HG03571 (cell line): ENCODE measurements around the gene DLG4.
"Not testable (repeated sequence)": the region's sequence is repeated elsewhere in the genome, so short reads cannot be mapped to it uniquely, and the experiment has no call there.

Source experiments
- ATAC-seq: cut with Tn5 transposase; IDR thresholded peaks from one replicate; pipeline ENCODE4 v1.9.1; 2021; ENCODE audit not compliant: unreplicated experiment

DLG4 gene

GRCh38 chr17:7168841-7169564 lies 50.6 kb downstream of the DLG4 start:
- not testable (repeated sequence) for ATAC-seq

GRCh38 chr17:7167832-7168231 lies 51.8 kb downstream of the DLG4 start:
- ATAC-seq = no peak

GRCh38 chr17:7166873-7167272 lies 52.8 kb downstream of the DLG4 start:
- ATAC-seq = no peak

- not testable (repeated sequence) for ATAC-seq
These were observed 60.1 kb downstream of the DLG4 start for GRCh38 chr17:7159571-7159970.

GRCh38 chr17:7158424-7158823 lies 61.2 kb downstream of the DLG4 start:
- ATAC-seq = not testable (repeated sequence)

- ATAC-seq = no peak
These were observed 63.2 kb downstream of the DLG4 start for GRCh38 chr17:7156342-7156940.

GRCh38 chr17:7147772-7148171 lies 71.9 kb downstream of the DLG4 start:
- ATAC-seq = no peak

- ATAC-seq = no peak
These were observed 73.5 kb downstream of the DLG4 start for GRCh38 chr17:7146115-7146514.

- no peak for ATAC-seq
These were observed 75.4 kb downstream of the DLG4 start for GRCh38 chr17:7144213-7144612.

GRCh38 chr17:7141824-7142223 lies 77.8 kb downstream of the DLG4 start:
- no peak for ATAC-seq

GRCh38 chr17:7139400-7139799 lies 80.2 kb downstream of the DLG4 start:
- ATAC-seq = no peak

GRCh38 chr17:7138800-7139381 lies 80.7 kb downstream of the DLG4 start:
- no peak for ATAC-seq

GRCh38 chr17:7137171-7137943 lies 82.3 kb downstream of the DLG4 start:
- ATAC-seq = no peak
